OCI-LY3 (cell line): Measurements from ENCODE around the gene LYPD5.
A peak's percentile ranks its signal among the peaks of the same experiment; 100 is the strongest.
"Not testable (repeated sequence)": the region's sequence is repeated elsewhere in the genome, so short reads cannot be mapped to it uniquely, and the experiment has no call there.

Experiments
- H2AFZ ChIP-seq: fragments of 200-600, 300-600 bp; shearing (Covaris generic); 2 replicates; pipeline ENCODE4 v1.6.0; 2014; ENCODE audit warnings: antibody characterized with exemption, low read depth, low read length
- H3K27ac ChIP-seq: fragments of 200-600, 300-600 bp; sonication (generic); 2 replicates; pipeline ENCODE4 v1.5.1; 2014; ENCODE audit warnings: mild to moderate bottlenecking, low read length, moderate library complexity, mixed read lengths
- H3K27me3 ChIP-seq: fragments of 200-600, 300-600 bp; sonication (generic); 2 replicates; pipeline ENCODE4 v1.6.1; 2014; ENCODE audit warnings: low read depth, low read length, mixed read lengths
- H3K36me3 ChIP-seq: fragments of 200-600, 300-600 bp; sonication (generic); replicated peaks from 2 replicates; pipeline ENCODE3; 2014; ENCODE audit warnings: low read depth, low read length, mixed read lengths
- H3K4me1 ChIP-seq: fragments of 300-600, 200-600 bp; sonication (generic); 2 replicates; pipeline ENCODE4 v1.6.1; 2014; ENCODE audit warnings: low read length, mixed read lengths
- H3K4me2 ChIP-seq: fragments of 200-600, 300-600 bp; sonication (generic); 2 replicates; pipeline ENCODE4 v1.6.1; 2014; ENCODE audit warnings: low read length, mixed read lengths
- H3K4me3 ChIP-seq: fragments of 300-600, 200-600 bp; sonication (generic); 2 replicates; pipeline ENCODE4 v1.5.1; 2014; ENCODE audit warnings: antibody characterized with exemption, mild to moderate bottlenecking, low read length, moderate library complexity
- H3K79me2 ChIP-seq: fragments of 300-600, 200-600 bp; shearing (Covaris generic); 2 replicates; pipeline ENCODE4 v1.6.1; 2014; ENCODE audit warnings: mild to moderate bottlenecking, low read length, mixed read lengths
- H3K9ac ChIP-seq: fragments of 300-600, 200-600 bp; shearing (Covaris generic); 2 replicates; pipeline ENCODE4 v1.6.0; 2014; ENCODE audit warnings: mild to moderate bottlenecking, low read length, moderate library complexity
- H3K9me3 ChIP-seq: fragments of 200-600, 300-600 bp; shearing (Covaris generic); 2 replicates; pipeline ENCODE4 v1.6.1; 2014; ENCODE audit warnings: low read length, mixed read lengths; ENCODE audit not compliant: insufficient read depth
- H4K20me1 ChIP-seq: fragments of 200-600, 300-600 bp; sonication (generic); 2 replicates; pipeline ENCODE4 v1.6.1; 2016; ENCODE audit warnings: low read length, mixed read lengths; ENCODE audit not compliant: insufficient read depth
- EZH2phosphoT487 ChIP-seq: fragments of 200-600 bp; shearing (Covaris generic); IDR thresholded peaks from 2 replicates; pipeline ENCODE4 v1.6.1; 2018; ENCODE audit warnings: antibody characterized with exemption, mixed run types, low read depth
- TF ChIP-seq, protein P1 (sequence below): fragments of 200-600, 300-600 bp; sonication (generic); IDR thresholded peaks from 2 replicates; pipeline ENCODE4 v1.5.1; 2014; ENCODE audit warnings: antibody characterized with exemption, low read length, low read depth

Gene LYPD5

DNA sequence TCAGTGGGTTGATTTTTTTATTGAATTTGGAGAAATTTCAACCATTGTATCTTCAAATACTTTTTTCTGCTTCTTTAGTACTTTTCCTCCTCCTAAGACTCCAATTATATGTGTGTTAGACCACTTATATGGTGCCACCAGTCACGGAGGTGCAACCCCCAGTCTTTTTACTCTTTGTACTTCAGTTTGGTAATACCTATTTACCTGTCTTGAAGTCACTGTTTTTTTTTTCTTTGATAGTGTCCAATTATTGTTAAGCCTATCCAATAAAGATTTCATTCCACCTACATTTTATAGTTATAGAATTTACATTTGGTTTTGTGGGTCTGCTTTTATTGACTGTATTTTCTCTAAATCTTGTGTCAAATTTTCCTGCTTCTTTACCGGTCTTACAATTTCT is 39.8 kb upstream of the LYPD5 start:
- H3K36me3 ChIP-seq: peaks cover 12% of the 10 kb centered on the region
- no peak overlapping the region for H3K4me2 ChIP-seq
- no peak overlapping the region for H2AFZ ChIP-seq
- no peak overlapping the region for H3K27ac ChIP-seq
- peaks cover 35% of the 10 kb centered on the region for H3K9me3 ChIP-seq
- H3K4me3 ChIP-seq: no peak overlapping the region
- no peaks in the 10 kb centered on the region for H4K20me1 ChIP-seq
- TF ChIP-seq, protein P1, sequence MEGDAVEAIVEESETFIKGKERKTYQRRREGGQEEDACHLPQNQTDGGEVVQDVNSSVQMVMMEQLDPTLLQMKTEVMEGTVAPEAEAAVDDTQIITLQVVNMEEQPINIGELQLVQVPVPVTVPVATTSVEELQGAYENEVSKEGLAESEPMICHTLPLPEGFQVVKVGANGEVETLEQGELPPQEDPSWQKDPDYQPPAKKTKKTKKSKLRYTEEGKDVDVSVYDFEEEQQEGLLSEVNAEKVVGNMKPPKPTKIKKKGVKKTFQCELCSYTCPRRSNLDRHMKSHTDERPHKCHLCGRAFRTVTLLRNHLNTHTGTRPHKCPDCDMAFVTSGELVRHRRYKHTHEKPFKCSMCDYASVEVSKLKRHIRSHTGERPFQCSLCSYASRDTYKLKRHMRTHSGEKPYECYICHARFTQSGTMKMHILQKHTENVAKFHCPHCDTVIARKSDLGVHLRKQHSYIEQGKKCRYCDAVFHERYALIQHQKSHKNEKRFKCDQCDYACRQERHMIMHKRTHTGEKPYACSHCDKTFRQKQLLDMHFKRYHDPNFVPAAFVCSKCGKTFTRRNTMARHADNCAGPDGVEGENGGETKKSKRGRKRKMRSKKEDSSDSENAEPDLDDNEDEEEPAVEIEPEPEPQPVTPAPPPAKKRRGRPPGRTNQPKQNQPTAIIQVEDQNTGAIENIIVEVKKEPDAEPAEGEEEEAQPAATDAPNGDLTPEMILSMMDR: no peak
- H3K4me1 ChIP-seq: no peaks in the 10 kb centered on the region
- no peaks in the 10 kb centered on the region for H3K27me3 ChIP-seq
- H3K79me2 ChIP-seq: no peaks in the 10 kb centered on the region
- H3K9ac ChIP-seq: no peak overlapping the region

DNA sequence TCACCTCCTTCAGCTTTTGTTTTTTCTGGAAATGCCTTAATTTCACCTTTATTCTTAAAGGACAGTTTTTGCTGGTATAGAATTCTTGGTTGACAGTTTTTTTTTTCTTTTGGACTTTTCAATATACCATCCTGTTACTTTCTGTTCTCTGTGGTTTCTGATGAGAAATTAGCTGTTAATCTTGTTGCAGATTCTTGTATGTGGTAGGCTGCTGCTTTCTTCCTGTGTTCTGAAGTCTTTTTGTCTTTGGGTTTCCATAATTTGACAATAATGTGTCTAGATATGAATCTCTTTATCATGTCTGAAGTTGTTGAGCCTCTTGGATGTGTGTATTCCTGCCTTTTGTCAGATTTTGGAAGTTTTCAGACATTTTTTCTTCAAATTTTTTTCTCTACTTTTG is 36.9 kb upstream of the LYPD5 start:
- Histone ChIP-seq H3K4me2 (no peak overlapping the region), H3K4me3 (no peak overlapping the region), H3K36me3 (peaks cover 8% of the 10 kb centered on the region), H3K27ac (no peak overlapping the region), H3K9me3 (peaks cover 20% of the 10 kb centered on the region), H3K79me2 (no peaks in the 10 kb centered on the region), H2AFZ (no peak overlapping the region), H3K4me1 (no peaks in the 10 kb centered on the region), H4K20me1 (no peaks in the 10 kb centered on the region), H3K27me3 (no peaks in the 10 kb centered on the region), H3K9ac (no peak overlapping the region)
- TF ChIP-seq EZH2phosphoT487: no peak
- TF ChIP-seq, protein P1: no peak

DNA sequence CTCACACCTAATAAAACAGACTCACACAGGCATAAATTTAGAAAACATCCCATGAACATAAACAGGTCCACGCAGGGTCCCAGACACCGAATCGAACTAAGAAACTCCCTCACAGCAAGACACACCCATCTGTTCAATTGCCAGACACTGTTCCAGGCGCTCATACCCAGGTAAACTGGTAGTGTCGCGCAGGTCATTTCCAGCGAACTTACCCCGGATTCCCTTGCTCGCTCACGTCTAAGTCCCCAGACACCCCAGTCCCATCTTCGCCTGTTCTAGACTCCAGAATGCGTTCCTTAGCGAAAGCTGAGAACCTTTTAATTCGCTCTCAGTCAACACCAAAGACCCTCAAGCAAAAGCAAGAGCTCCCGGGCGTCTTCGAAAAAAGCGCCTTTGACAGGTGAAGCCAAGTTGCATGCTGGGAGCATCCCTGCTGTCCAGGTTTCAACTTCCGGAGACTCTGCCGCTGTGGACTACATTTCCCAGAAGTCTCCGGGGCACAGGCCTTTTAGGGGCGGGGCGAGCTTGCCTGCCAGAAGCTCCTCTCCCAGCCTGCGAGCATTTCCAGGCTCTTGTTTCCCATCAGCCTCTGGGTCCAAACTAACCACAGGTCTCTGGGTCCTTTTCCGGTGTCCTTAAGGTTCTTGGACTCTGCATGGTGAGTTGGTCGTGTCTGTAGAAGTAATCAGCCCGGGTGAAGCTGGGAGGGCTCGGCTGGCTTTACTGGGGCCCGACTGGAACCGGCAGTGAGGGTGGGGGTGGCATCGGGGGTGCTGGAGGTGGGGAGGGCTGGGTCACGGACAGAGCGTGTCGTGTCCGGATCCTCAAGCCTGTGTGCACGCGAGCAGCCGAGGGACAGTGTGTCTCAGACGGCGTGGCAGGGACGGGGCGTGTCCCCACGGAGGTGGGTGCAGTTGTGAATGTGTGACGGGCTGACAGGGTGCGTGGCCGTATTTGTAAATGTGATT is 24.8 kb upstream of the LYPD5 start, which contains the start of gene ZNF283:
TSS of gene ZNF283 (plus strand) at position 535 of the 968 bp plus-strand sequence. CDS start 6,184 bp downstream, outside the sequence.
- Histone ChIP-seq H3K4me2 (peak within 1 kb of the TSS; percentile 37), H2AFZ (peak within 1 kb of the TSS; percentile 1; the same call in 1 of the 2 replicates), H3K4me1 (no peaks in the 10 kb centered on the region), H3K79me2 (no peaks in the 10 kb centered on the region), H3K36me3 (no peaks in the 10 kb centered on the region), H3K4me3 (peak within 1 kb of the TSS; percentile 75), H4K20me1 (no peaks in the 10 kb centered on the region), H3K9me3 (no peaks in the 10 kb centered on the region), H3K9ac (peak within 1 kb of the TSS; percentile 46; the same call in 1 of the 2 replicates), H3K27me3 (no peaks in the 10 kb centered on the region), H3K27ac (no peak within 1 kb of the TSS)
- TF ChIP-seq, protein P1: no peak
- no peak for TF ChIP-seq EZH2phosphoT487

DNA sequence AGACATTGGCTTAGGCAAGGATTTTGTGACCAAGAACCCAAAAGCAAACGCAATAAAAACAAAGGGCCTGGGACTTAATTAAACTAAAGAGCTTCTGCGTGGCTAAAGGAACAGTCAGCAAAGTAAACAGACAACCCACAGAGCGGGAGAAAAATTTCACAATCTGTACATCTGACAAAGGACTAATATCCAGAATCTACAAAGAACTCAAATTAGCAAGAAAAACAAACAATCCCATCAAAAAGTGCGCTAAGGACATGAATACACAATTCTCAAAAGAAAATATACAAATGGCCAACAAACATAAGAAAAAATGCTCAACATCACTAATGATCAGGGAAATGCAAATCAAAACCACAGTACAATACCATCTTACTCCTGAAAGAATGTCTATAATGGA is 22.3 kb upstream of the LYPD5 start:
- H3K4me2 ChIP-seq, H3K36me3 ChIP-seq, H3K4me1 ChIP-seq, H3K27ac ChIP-seq, H3K9me3 ChIP-seq, H3K79me2 ChIP-seq, H3K9ac ChIP-seq, H2AFZ ChIP-seq, H4K20me1 ChIP-seq, H3K27me3 ChIP-seq, H3K4me3 ChIP-seq: not testable (repeated sequence)

DNA sequence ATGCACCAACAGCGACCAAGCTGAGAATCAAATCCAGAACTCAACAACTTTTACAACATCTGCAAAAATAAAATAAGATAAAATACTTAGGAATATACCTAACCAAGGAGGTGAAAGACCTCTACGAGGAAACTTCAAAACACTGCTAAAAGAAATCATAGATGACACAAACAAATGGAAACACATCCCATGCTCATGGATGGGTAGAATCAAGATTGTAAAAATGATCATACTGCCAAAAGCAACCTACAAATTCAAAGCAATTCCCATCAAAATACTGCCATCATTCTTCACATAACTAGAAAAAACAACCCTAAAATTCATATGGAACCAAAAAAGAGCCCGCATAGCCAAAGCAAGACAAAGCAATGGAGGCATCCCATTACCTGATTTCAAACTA is 21.6 kb upstream of the LYPD5 start:
- H3K27me3 ChIP-seq, H2AFZ ChIP-seq, H4K20me1 ChIP-seq, H3K27ac ChIP-seq, H3K4me3 ChIP-seq, H3K79me2 ChIP-seq, H3K4me1 ChIP-seq, H3K9ac ChIP-seq, H3K36me3 ChIP-seq, H3K4me2 ChIP-seq, H3K9me3 ChIP-seq: not testable (repeated sequence)
